Endothelial cell (in vitro differentiated cells): ENCODE results near the gene SEMA3A. TPM values are rescaled to one million over a fixed set of nuclear protein-coding genes. Genes with fewer than 3 reads are reported as not detected.

ENCODE experiments used
- DNase-seq: peaks from one replicate; pipeline ENCODE4 v3.0.0; 2021; ENCODE audit warnings: low spot score
- H3K27ac Mint-ChIP-seq: one replicate; pipeline ENCODE4 v1.8.0; 2021; ENCODE audit warnings: mixed read lengths, inconsistent platforms; ENCODE audit not compliant: unreplicated experiment
- H3K27me3 Mint-ChIP-seq: one replicate; pipeline ENCODE4 v1.8.0; 2021; ENCODE audit warnings: mild to moderate bottlenecking, moderate library complexity, mixed read lengths, inconsistent platforms; ENCODE audit not compliant: unreplicated experiment
- H3K36me3 Mint-ChIP-seq: one replicate; pipeline ENCODE4 v1.8.0; 2021; ENCODE audit warnings: mild to moderate bottlenecking, low read depth, mixed read lengths, inconsistent platforms; ENCODE audit not compliant: unreplicated experiment
- H3K4me1 Mint-ChIP-seq: one replicate; pipeline ENCODE4 v1.8.0; 2021; ENCODE audit warnings: mild to moderate bottlenecking, mixed read lengths, inconsistent platforms; ENCODE audit not compliant: unreplicated experiment
- H3K4me3 Mint-ChIP-seq: one replicate; pipeline ENCODE4 v1.8.0; 2021; ENCODE audit warnings: mild to moderate bottlenecking, mixed read lengths, inconsistent platforms; ENCODE audit not compliant: unreplicated experiment
- H3K9me3 Mint-ChIP-seq: one replicate; pipeline ENCODE4 v1.8.0; 2021; ENCODE audit warnings: mixed read lengths, inconsistent platforms; ENCODE audit not compliant: unreplicated experiment
- CTCF ChIP-seq: fragments of 200-600 bp; sonication (generic); IDR thresholded peaks from one replicate; pipeline ENCODE4 v1.5.0; 2021; ENCODE audit warnings: antibody characterized with exemption; ENCODE audit not compliant: unreplicated experiment
- total RNA-seq: library from RNA; stranded (reverse); fragmentation: NEBNext Ultra II Directional; extraction: Animal tissue kit (Norgen Biotek cat#: 25700); gene quantifications from one replicate; pipeline ENCODE4 v1.2.1, GENCODE V29; 2021; ENCODE audit not compliant: unreplicated experiment

The SEMA3A gene
- total RNA-seq, 1 donor from 2014 or later, result 8.5 TPM

GRCh38 chr7:83985821-83986220 is 208.8 kb downstream of the SEMA3A start:
- H3K9me3 Mint-ChIP-seq, result no peaks in the 10 kb centered on the region
- no peak overlapping the region for H3K27ac Mint-ChIP-seq

GRCh38 chr7:83984591-83984990 is 210.0 kb downstream of the SEMA3A start:
- Mint-ChIP-seq H3K9me3 (no peaks in the 10 kb centered on the region), H3K4me1 (no peaks in the 10 kb centered on the region), H3K4me3 (no peak overlapping the region), H3K27me3 (peaks cover 3% of the 10 kb centered on the region), H3K27ac (no peak overlapping the region), H3K36me3 (no peaks in the 10 kb centered on the region)
- DNase-seq, result no peak
- no peak for TF ChIP-seq CTCF

More at GRCh38 chr7:83985821-83986220, 208.8 kb downstream of the SEMA3A start:
- no peaks in the 10 kb centered on the region for H3K36me3 Mint-ChIP-seq
- H3K4me3 Mint-ChIP-seq, result no peak overlapping the region
- peaks cover 3% of the 10 kb centered on the region for H3K27me3 Mint-ChIP-seq
- H3K4me1 Mint-ChIP-seq, result no peaks in the 10 kb centered on the region
- DNase-seq, result no peak
- no peak for TF ChIP-seq CTCF

GRCh38 chr7:83984076-83984475 is 210.5 kb downstream of the SEMA3A start:
- H3K9me3 Mint-ChIP-seq, result no peaks in the 10 kb centered on the region
- no peak for DNase-seq
- H3K4me3 Mint-ChIP-seq, result no peak overlapping the region
- H3K4me1 Mint-ChIP-seq, result no peaks in the 10 kb centered on the region
- peaks cover 3% of the 10 kb centered on the region for H3K27me3 Mint-ChIP-seq
- no peaks in the 10 kb centered on the region for H3K36me3 Mint-ChIP-seq
- TF ChIP-seq CTCF, result no peak
- no peak overlapping the region for H3K27ac Mint-ChIP-seq

- Mint-ChIP-seq H3K4me1 (no peaks in the 10 kb centered on the region), H3K9me3 (no peaks in the 10 kb centered on the region), H3K36me3 (no peaks in the 10 kb centered on the region), H3K27me3 (peaks cover 3% of the 10 kb centered on the region), H3K27ac (no peak overlapping the region), H3K4me3 (no peak overlapping the region)
- no peak for TF ChIP-seq CTCF
- DNase-seq, result no peak
These were observed 211.0 kb downstream of the SEMA3A start for GRCh38 chr7:83983606-83984005.

GRCh38 chr7:83976302-83976701 is 218.3 kb downstream of the SEMA3A start:
- peaks cover 2% of the 10 kb centered on the region for H3K27me3 Mint-ChIP-seq
- DNase-seq, result no peak
- H3K9me3 Mint-ChIP-seq, result no peaks in the 10 kb centered on the region
- H3K27ac Mint-ChIP-seq, result no peak overlapping the region
- peaks cover 5% of the 10 kb centered on the region for H3K4me1 Mint-ChIP-seq
- H3K4me3 Mint-ChIP-seq, result no peak overlapping the region
- peak; percentile 76 for TF ChIP-seq CTCF
- no peaks in the 10 kb centered on the region for H3K36me3 Mint-ChIP-seq
